Activated CD8-positive, alpha-beta T cell treated with anti-CD3 and anti-CD28 coated beads for 36 hours (primary cell): ENCODE results near the gene POP5. TPM values are rescaled to one million over a fixed set of nuclear protein-coding genes. Genes with fewer than 3 reads are reported as not detected.

Source experiments
- ATAC-seq: fragments of 200-7000 bp; cut with Tn5 transposase; one replicate; pipeline ENCODE4 v1.10.0; 2021; ENCODE audit warnings: mild to moderate bottlenecking, moderate library complexity
- CTCF ChIA-PET: fragments of 350-600 bp; sonication (Branson Sonifier 250); formaldehyde crosslinking; loops from one replicate; lab custom pipeline; 2021; ENCODE audit warnings: antibody characterized with exemption; lab: Charles Lee
- POLR2A ChIA-PET: fragments of 350-600 bp; sonication (Branson Sonifier 250); formaldehyde crosslinking; loops from one replicate; lab custom pipeline; 2021; ENCODE audit warnings: antibody characterized with exemption; lab: Charles Lee
- DNase-seq: peaks from one replicate; pipeline ENCODE4 v3.0.0-alpha.2; 2020
- H3K27ac Mint-ChIP-seq: one replicate; pipeline ENCODE4 v1.8.0; 2021; ENCODE audit warnings: mild to moderate bottlenecking, mixed read lengths
- H3K27me3 Mint-ChIP-seq: one replicate; pipeline ENCODE4 v1.8.0; 2021; ENCODE audit warnings: mixed read lengths
- H3K36me3 Mint-ChIP-seq: one replicate; pipeline ENCODE4 v1.8.0; 2021; ENCODE audit warnings: low read depth, mixed read lengths
- H3K4me1 Mint-ChIP-seq: one replicate; pipeline ENCODE4 v1.8.0; 2021; ENCODE audit warnings: low read depth, mixed read lengths
- H3K4me3 Mint-ChIP-seq: one replicate; pipeline ENCODE4 v1.8.0; 2021; ENCODE audit warnings: mild to moderate bottlenecking, moderate library complexity, mixed read lengths
- H3K9me3 Mint-ChIP-seq: one replicate; pipeline ENCODE4 v1.8.0; 2021; ENCODE audit warnings: mixed read lengths
- intact Hi-C: fragments of 100-400 bp; cut with micrococcal nuclease; formaldehyde crosslinking; loops from one replicate; pipeline ENCODE4 v1.10.0; 2022
- total RNA-seq, 2 experiments: library from RNA; stranded (reverse); gene quantifications; one replicate each; pipeline ENCODE4 v1.2.3, GENCODE V29; 2021
- TF ChIP-seq, protein P1 (sequence below): fragments of 200-600 bp; IDR thresholded peaks from one replicate; pipeline ENCODE4 v1.8.0; 2022; ENCODE audit warnings: antibody characterized with exemption, mild to moderate bottlenecking

The POP5 gene
- total RNA-seq, 2 experiments from 2014 or later, result 44.3 to 51.1 TPM

DNA sequence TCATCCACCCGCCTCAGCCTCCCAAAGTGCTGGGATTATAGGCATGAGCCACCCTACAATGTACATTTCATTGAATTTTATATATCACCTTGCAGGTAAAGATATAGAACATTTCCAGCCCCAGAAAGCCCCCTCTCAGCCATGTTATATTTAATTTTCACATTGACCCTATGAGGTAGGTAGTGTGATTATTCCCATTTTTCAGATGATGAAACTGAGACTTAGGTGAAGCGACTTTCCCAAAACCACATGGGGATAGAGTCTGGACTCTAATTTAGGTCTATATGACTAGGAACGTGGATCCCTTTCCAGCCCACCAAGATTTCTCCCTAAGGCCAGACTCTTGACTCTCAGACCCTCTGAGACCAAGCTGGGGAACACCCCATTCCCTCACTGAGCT lies 15.7 kb upstream of the POP5 start:
- POLR2A ChIA-PET, result interaction anchor here (1.2 kb wide), 1 partner anchor 12 kb away, joined by 3 read pairs; no protein-coding TSS in a partner anchor
- intact Hi-C loops, result no loop called here
- no peak for ATAC-seq

GRCh38 chr12:120592121-120593049 lies 11.2 kb upstream of the POP5 start:
- ChIA-PET POLR2A (no interaction called here), CTCF (interaction anchor here (0.6 to 1.4 kb wide), 3 partner anchors 10 to 517 kb away, joined by 3 to 5 read pairs (median 4); no protein-coding TSS in a partner anchor)
- no peak overlapping the region for H3K4me3 Mint-ChIP-seq
- no peaks in the 10 kb centered on the region for H3K9me3 Mint-ChIP-seq
- no peak overlapping the region for H3K27ac Mint-ChIP-seq
- no peak for DNase-seq
- TF ChIP-seq, protein P1, sequence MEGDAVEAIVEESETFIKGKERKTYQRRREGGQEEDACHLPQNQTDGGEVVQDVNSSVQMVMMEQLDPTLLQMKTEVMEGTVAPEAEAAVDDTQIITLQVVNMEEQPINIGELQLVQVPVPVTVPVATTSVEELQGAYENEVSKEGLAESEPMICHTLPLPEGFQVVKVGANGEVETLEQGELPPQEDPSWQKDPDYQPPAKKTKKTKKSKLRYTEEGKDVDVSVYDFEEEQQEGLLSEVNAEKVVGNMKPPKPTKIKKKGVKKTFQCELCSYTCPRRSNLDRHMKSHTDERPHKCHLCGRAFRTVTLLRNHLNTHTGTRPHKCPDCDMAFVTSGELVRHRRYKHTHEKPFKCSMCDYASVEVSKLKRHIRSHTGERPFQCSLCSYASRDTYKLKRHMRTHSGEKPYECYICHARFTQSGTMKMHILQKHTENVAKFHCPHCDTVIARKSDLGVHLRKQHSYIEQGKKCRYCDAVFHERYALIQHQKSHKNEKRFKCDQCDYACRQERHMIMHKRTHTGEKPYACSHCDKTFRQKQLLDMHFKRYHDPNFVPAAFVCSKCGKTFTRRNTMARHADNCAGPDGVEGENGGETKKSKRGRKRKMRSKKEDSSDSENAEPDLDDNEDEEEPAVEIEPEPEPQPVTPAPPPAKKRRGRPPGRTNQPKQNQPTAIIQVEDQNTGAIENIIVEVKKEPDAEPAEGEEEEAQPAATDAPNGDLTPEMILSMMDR, result no peak
- H3K36me3 Mint-ChIP-seq, result no peaks in the 10 kb centered on the region
- intact Hi-C loops, result no loop called here
- no peaks in the 10 kb centered on the region for H3K27me3 Mint-ChIP-seq
- no peaks in the 10 kb centered on the region for H3K4me1 Mint-ChIP-seq
- ATAC-seq, result no peak

More for the DNA sequence above, 15.7 kb upstream of the POP5 start:
- no peak overlapping the region for H3K4me3 Mint-ChIP-seq
- no peak overlapping the region for H3K27ac Mint-ChIP-seq
- peaks cover 3% of the 10 kb centered on the region for H3K27me3 Mint-ChIP-seq
- TF ChIP-seq, protein P1, result no peak
- no peaks in the 10 kb centered on the region for H3K9me3 Mint-ChIP-seq
- DNase-seq, result no peak
- no peaks in the 10 kb centered on the region for H3K4me1 Mint-ChIP-seq
- CTCF ChIA-PET, result no interaction called here
- no peaks in the 10 kb centered on the region for H3K36me3 Mint-ChIP-seq

DNA sequence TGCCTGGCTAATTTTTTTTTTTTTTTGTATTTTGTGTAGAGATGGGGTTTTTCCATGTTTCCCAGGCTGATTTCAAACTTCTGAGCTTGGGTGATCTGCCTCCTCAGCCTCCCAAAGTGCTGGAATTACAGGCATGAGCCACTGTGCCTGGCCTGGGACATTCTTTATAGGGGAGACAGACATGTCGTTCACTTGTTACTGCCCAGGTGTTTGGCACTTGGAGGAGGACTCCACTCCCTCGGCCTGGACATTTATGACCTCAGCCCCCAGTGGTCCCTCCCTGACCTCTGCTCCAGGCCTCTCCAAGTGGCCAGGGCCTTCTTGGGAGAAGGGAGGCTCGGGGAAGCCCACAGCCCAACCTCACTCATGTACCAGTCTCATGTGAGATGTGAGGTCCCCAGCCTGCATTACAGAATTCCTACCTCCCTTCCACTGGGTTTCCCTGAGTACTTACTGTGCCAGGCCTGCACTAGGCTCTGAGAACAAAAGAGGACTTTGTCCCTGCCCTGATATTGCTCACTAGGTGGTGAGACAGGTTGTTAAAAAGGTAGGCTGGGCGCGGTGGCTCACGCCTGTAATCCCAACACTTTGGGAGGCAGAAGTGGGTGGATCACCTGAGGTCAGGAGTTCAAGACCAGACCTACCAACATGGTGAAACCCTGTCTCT lies 9.7 kb upstream of the POP5 start:
- TF ChIP-seq, protein P1, result no peak
- Mint-ChIP-seq H3K4me3 (no peak overlapping the region), H3K4me1 (no peaks in the 10 kb centered on the region), H3K36me3 (no peaks in the 10 kb centered on the region), H3K27ac (no peak overlapping the region), H3K9me3 (no peaks in the 10 kb centered on the region), H3K27me3 (peaks cover 5% of the 10 kb centered on the region)
- ChIA-PET CTCF (interaction anchor here (1.4 kb wide), 1 partner anchor 56 kb away, joined by 5 read pairs; no protein-coding TSS in a partner anchor), POLR2A (no interaction called here)
- intact Hi-C loops, result no loop called here
- no peak for DNase-seq
- no peak for ATAC-seq

- Mint-ChIP-seq H3K27ac (no peak overlapping the region), H3K4me1 (peaks cover under 1% of the 10 kb centered on the region), H3K27me3 (peaks cover 10% of the 10 kb centered on the region), H3K4me3 (no peak overlapping the region), H3K9me3 (no peaks in the 10 kb centered on the region), H3K36me3 (no peaks in the 10 kb centered on the region)
- TF ChIP-seq, protein P1, result no peak
- intact Hi-C loops, result loop anchor here (10.0 kb wide), 1 partner anchor 376 kb away; no protein-coding TSS in a partner anchor
- ChIA-PET CTCF (interaction anchor here (1.1 to 3.4 kb wide), 3 partner anchors 9 to 60 kb away, joined by 3 to 21 read pairs (median 6); no protein-coding TSS in a partner anchor), POLR2A (no interaction called here)
- no peak for DNase-seq
- ATAC-seq, result no peak
Observed at GRCh38 chr12:120588948-120589930, 8.0 kb upstream of the POP5 start.
